ENCODE data around the gene C1QTNF6.

C1QTNF6 gene

GRCh38 chr22:37188901-37189466 is 937 bp upstream of the C1QTNF6 start:
- DNase-seq: peak; percentile 30

GRCh38 chr22:37187552-37187890 is 526 bp downstream of the C1QTNF6 start:
- DNase-seq: no peak

- DNase-seq: no peak
Observed at GRCh38 chr22:37186997-37187522, 987 bp downstream of the C1QTNF6 start.

- DNase-seq: peak; percentile 83
Observed at GRCh38 chr22:37186228-37186996, 1.6 kb downstream of the C1QTNF6 start.

GRCh38 chr22:37185646-37186227 is 2.3 kb downstream of the C1QTNF6 start:
- no peak for DNase-seq

- DNase-seq: no peak
Observed at GRCh38 chr22:37184816-37185541, 3.1 kb downstream of the C1QTNF6 start.

- no peak for DNase-seq
Observed at GRCh38 chr22:37184380-37184755, 3.7 kb downstream of the C1QTNF6 start.

- DNase-seq: no peak
Observed at GRCh38 chr22:37183432-37184379, 4.3 kb downstream of the C1QTNF6 start.

- no peak for DNase-seq
Observed at GRCh38 chr22:37182949-37183245, 5.2 kb downstream of the C1QTNF6 start.

GRCh38 chr22:37182101-37182948 is 5.7 kb downstream of the C1QTNF6 start:
- DNase-seq: no peak

- DNase-seq: no peak
Observed at GRCh38 chr22:37181681-37182080, 6.4 kb downstream of the C1QTNF6 start.

- DNase-seq: no peak
Observed at GRCh38 chr22:37180531-37181231, 7.4 kb downstream of the C1QTNF6 start.

- DNase-seq: no peak
Observed at GRCh38 chr22:37179622-37180420, 8.2 kb downstream of the C1QTNF6 start.

- no peak for DNase-seq
Observed at GRCh38 chr22:37179126-37179470, 8.9 kb downstream of the C1QTNF6 start.

GRCh38 chr22:37178350-37179125 is 9.5 kb downstream of the C1QTNF6 start:
- peak; percentile 70 for DNase-seq

- no peak for DNase-seq
Observed at GRCh38 chr22:37177755-37178154, 10.3 kb downstream of the C1QTNF6 start.

GRCh38 chr22:37177221-37177620 is 10.8 kb downstream of the C1QTNF6 start:
- DNase-seq: no peak

GRCh38 chr22:37176464-37177061 is 11.5 kb downstream of the C1QTNF6 start:
- peak; percentile 83 for DNase-seq
